HG02588 (cell line): Measurements from ENCODE around the gene FLNB.
"Not testable (repeated sequence)": the region's sequence is repeated elsewhere in the genome, so short reads cannot be mapped to it uniquely, and the experiment has no call there.

ENCODE experiments used
- ATAC-seq: cut with Tn5 transposase; IDR thresholded peaks from one replicate; pipeline ENCODE4 v1.9.1; 2021; ENCODE audit warnings: mild to moderate bottlenecking, moderate library complexity; ENCODE audit not compliant: unreplicated experiment

FLNB gene

GRCh38 chr3:58049143-58049785 is 41.0 kb downstream of the FLNB start:
- ATAC-seq = no peak

- no peak for ATAC-seq
Measured at GRCh38 chr3:58051196-58051595, 43.0 kb downstream of the FLNB start.

- not testable (repeated sequence) for ATAC-seq
Measured at GRCh38 chr3:58051658-58052261, 43.5 kb downstream of the FLNB start.

GRCh38 chr3:58052373-58053273 is 44.4 kb downstream of the FLNB start:
- no peak for ATAC-seq

GRCh38 chr3:58054652-58055051 is 46.4 kb downstream of the FLNB start:
- no peak for ATAC-seq

- ATAC-seq = no peak
Measured at GRCh38 chr3:58055314-58055713, 47.1 kb downstream of the FLNB start.

GRCh38 chr3:58055891-58056290 is 47.7 kb downstream of the FLNB start:
- not testable (repeated sequence) for ATAC-seq

- ATAC-seq = no peak
Measured at GRCh38 chr3:58058361-58059263, 50.4 kb downstream of the FLNB start.

GRCh38 chr3:58059349-58060321 is 51.4 kb downstream of the FLNB start:
- ATAC-seq = no peak

GRCh38 chr3:58062472-58062871 is 54.2 kb downstream of the FLNB start:
- ATAC-seq = no peak

GRCh38 chr3:58063022-58063815 is 55.0 kb downstream of the FLNB start:
- ATAC-seq = no peak

GRCh38 chr3:58064923-58065638 is 56.9 kb downstream of the FLNB start:
- ATAC-seq = no peak

- ATAC-seq = no peak
Measured at GRCh38 chr3:58065700-58066167, 57.5 kb downstream of the FLNB start.

- no peak for ATAC-seq
Measured at GRCh38 chr3:58066842-58067241, 58.6 kb downstream of the FLNB start.

- ATAC-seq = no peak
Measured at GRCh38 chr3:58068122-58068809, 60.0 kb downstream of the FLNB start.

- ATAC-seq = no peak
Measured at GRCh38 chr3:58071480-58071971, 63.3 kb downstream of the FLNB start.

- no peak for ATAC-seq
Measured at GRCh38 chr3:58072052-58072762, 64.0 kb downstream of the FLNB start.
